ENCODE data around the gene H2BK1. TPM values are rescaled to one million over a fixed set of nuclear protein-coding genes. Genes with fewer than 3 reads are reported as not detected.

H2BK1 gene
- polyA plus RNA-seq, 4 donors, result not detected

DNA sequence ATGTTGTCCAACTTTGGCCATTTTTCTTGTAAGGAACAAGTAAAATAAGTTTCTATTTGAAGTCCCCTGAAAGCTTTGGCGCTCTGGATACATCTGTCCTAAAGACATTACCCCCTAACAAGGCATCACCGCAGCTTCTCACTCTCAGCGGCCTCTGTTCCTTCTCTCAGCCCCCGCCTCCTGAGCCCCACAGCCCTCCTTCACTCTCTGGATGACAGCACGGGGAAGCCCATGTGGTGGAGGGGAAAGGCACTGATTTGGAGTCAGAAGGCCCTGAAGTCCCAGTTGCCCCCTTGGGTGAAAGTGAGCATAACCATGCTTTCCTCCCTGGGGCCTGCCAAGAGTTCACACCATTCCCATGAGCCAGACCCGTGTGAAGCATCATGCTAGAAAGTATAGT, 4.6 kb downstream of the H2BK1 start:
- FAIRE-seq, result no peak
- no peak for DNase-seq
- WGBS, 3 donors, result 66 to 72% (median 71%) methylated on average over 6 of the region's 6 CpGs

GRCh38 chr7:151204383-151205032, 5.8 kb downstream of the H2BK1 start:
- DNase-seq (no peak), FAIRE-seq (no peak)
- 61 to 68% (median 65%) methylated on average over 48 of the region's 48 CpGs for WGBS, 3 donors
- H3K36me3 ChIP-seq (ENCODE audit: control insufficient read depth in 3 of 3, insufficient read depth in 2 of 3, low read depth in 1 of 3, low read length in 3 of 3), result no peaks in the 10 kb centered on the region
- no peaks in the 10 kb centered on the region for H3K9me3 ChIP-seq (ENCODE audit: control insufficient read depth in 2 of 2, insufficient read depth in 1 of 2, low read depth in 1 of 2, low read length in 1 of 2)
- H3K4me3 ChIP-seq (ENCODE audit: low read depth in 1 of 3, low read length in 3 of 3), result no peak overlapping the region
- peaks cover 0 to 42% (median 0%) of the 10 kb centered on the region in 3 donors for H3K27me3 ChIP-seq (ENCODE audit: control insufficient read depth in 3 of 3, insufficient read depth in 3 of 3, low read length in 3 of 3)
- no peaks in the 10 kb centered on the region for H3K4me1 ChIP-seq (ENCODE audit: control insufficient read depth in 3 of 3, insufficient read depth in 2 of 3, low read depth in 1 of 3, low read length in 2 of 3)
- H3K27ac ChIP-seq (ENCODE audit: low read depth in 1 of 3, low read length in 2 of 3), result no peak overlapping the region

More for the DNA sequence above, 4.6 kb downstream of the H2BK1 start:
- no peaks in the 10 kb centered on the region for H3K9me3 ChIP-seq (ENCODE audit: control insufficient read depth in 2 of 2, insufficient read depth in 1 of 2, low read depth in 1 of 2, low read length in 1 of 2)
- no peak overlapping the region for H3K4me3 ChIP-seq (ENCODE audit: low read depth in 1 of 3, low read length in 3 of 3)
- no peak overlapping the region for H3K27ac ChIP-seq (ENCODE audit: low read depth in 1 of 3, low read length in 2 of 3)
- H3K4me1 ChIP-seq (ENCODE audit: control insufficient read depth in 3 of 3, insufficient read depth in 2 of 3, low read depth in 1 of 3, low read length in 2 of 3), result no peaks in the 10 kb centered on the region
- peaks cover 0 to 39% (median 0%) of the 10 kb centered on the region in 3 donors for H3K27me3 ChIP-seq (ENCODE audit: control insufficient read depth in 3 of 3, insufficient read depth in 3 of 3, low read length in 3 of 3)
- no peaks in the 10 kb centered on the region for H3K36me3 ChIP-seq (ENCODE audit: control insufficient read depth in 3 of 3, insufficient read depth in 2 of 3, low read depth in 1 of 3, low read length in 3 of 3)

DNA sequence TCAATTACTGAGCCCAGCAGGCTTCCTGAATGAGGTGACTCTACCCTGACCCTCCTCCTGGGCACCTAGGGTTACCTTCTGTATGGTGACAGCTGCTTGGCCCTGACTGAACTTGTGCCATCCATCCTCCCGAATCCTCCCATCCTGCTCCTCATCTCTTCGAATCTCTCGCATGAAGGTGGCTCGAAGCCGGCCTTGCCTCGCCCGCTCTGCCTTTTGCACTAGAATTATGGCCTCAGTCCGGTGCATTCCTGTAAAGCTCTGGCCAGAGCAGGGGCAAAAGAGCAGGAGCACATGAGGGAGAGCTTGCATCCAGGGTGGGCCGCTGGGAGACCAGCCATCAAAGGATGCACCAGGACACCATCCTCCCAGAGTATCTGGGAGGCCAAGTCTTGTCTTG, 7.5 kb downstream of the H2BK1 start:
- Histone ChIP-seq H3K36me3 (ENCODE audit: control insufficient read depth in 3 of 3, insufficient read depth in 2 of 3, low read depth in 1 of 3, low read length in 3 of 3) (no peaks in the 10 kb centered on the region), H3K4me3 (ENCODE audit: low read depth in 1 of 3, low read length in 3 of 3) (no peak overlapping the region)
- WGBS, 3 donors, result 86 to 91% (median 90%) methylated on average over 9 of the region's 9 CpGs

GRCh38 chr7:151201751-151202150, 8.5 kb downstream of the H2BK1 start:
- Histone ChIP-seq H3K36me3 (ENCODE audit: control insufficient read depth in 3 of 3, insufficient read depth in 2 of 3, low read depth in 1 of 3, low read length in 3 of 3) (no peaks in the 10 kb centered on the region), H3K4me1 (ENCODE audit: control insufficient read depth in 3 of 3, insufficient read depth in 2 of 3, low read depth in 1 of 3, low read length in 2 of 3) (no peaks in the 10 kb centered on the region), H3K9me3 (ENCODE audit: control insufficient read depth in 2 of 2, insufficient read depth in 1 of 2, low read depth in 1 of 2, low read length in 1 of 2) (no peaks in the 10 kb centered on the region), H3K27me3 (ENCODE audit: control insufficient read depth in 3 of 3, insufficient read depth in 3 of 3, low read length in 3 of 3) (peaks cover 0 to 47% (median 0%) of the 10 kb centered on the region in 3 donors), H3K4me3 (ENCODE audit: low read depth in 1 of 3, low read length in 3 of 3) (no peak overlapping the region), H3K27ac (ENCODE audit: low read depth in 1 of 3, low read length in 2 of 3) (no peak overlapping the region)
- 71 to 80% (median 76%) methylated on average over 4 of the region's 4 CpGs for WGBS, 3 donors
- FAIRE-seq, result no peak
- DNase-seq, result no peak

More for the DNA sequence above, 7.5 kb downstream of the H2BK1 start:
- no peaks in the 10 kb centered on the region for H3K4me1 ChIP-seq (ENCODE audit: control insufficient read depth in 3 of 3, insufficient read depth in 2 of 3, low read depth in 1 of 3, low read length in 2 of 3)
- H3K27ac ChIP-seq (ENCODE audit: low read depth in 1 of 3, low read length in 2 of 3), result no peak overlapping the region
- DNase-seq (no peak), FAIRE-seq (no peak)
- no peaks in the 10 kb centered on the region for H3K9me3 ChIP-seq (ENCODE audit: control insufficient read depth in 2 of 2, insufficient read depth in 1 of 2, low read depth in 1 of 2, low read length in 1 of 2)
- H3K27me3 ChIP-seq (ENCODE audit: control insufficient read depth in 3 of 3, insufficient read depth in 3 of 3, low read length in 3 of 3), result peaks cover 0 to 45% (median 0%) of the 10 kb centered on the region in 3 donors

GRCh38 chr7:151201344-151201743, 8.9 kb downstream of the H2BK1 start:
- Histone ChIP-seq H3K27me3 (ENCODE audit: control insufficient read depth in 3 of 3, insufficient read depth in 3 of 3, low read length in 3 of 3) (peaks cover 0 to 51% (median 0%) of the 10 kb centered on the region in 3 donors), H3K27ac (ENCODE audit: low read depth in 1 of 3, low read length in 2 of 3) (no peak overlapping the region), H3K9me3 (ENCODE audit: control insufficient read depth in 2 of 2, insufficient read depth in 1 of 2, low read depth in 1 of 2, low read length in 1 of 2) (no peaks in the 10 kb centered on the region), H3K4me1 (ENCODE audit: control insufficient read depth in 3 of 3, insufficient read depth in 2 of 3, low read depth in 1 of 3, low read length in 2 of 3) (no peaks in the 10 kb centered on the region), H3K36me3 (ENCODE audit: control insufficient read depth in 3 of 3, insufficient read depth in 2 of 3, low read depth in 1 of 3, low read length in 3 of 3) (no peaks in the 10 kb centered on the region), H3K4me3 (ENCODE audit: low read depth in 1 of 3, low read length in 3 of 3) (no peak overlapping the region)
- DNase-seq (no peak), FAIRE-seq (no peak)
- WGBS, 3 donors, result 68 to 80% (median 72%) methylated on average over 3 of the region's 3 CpGs

DNA sequence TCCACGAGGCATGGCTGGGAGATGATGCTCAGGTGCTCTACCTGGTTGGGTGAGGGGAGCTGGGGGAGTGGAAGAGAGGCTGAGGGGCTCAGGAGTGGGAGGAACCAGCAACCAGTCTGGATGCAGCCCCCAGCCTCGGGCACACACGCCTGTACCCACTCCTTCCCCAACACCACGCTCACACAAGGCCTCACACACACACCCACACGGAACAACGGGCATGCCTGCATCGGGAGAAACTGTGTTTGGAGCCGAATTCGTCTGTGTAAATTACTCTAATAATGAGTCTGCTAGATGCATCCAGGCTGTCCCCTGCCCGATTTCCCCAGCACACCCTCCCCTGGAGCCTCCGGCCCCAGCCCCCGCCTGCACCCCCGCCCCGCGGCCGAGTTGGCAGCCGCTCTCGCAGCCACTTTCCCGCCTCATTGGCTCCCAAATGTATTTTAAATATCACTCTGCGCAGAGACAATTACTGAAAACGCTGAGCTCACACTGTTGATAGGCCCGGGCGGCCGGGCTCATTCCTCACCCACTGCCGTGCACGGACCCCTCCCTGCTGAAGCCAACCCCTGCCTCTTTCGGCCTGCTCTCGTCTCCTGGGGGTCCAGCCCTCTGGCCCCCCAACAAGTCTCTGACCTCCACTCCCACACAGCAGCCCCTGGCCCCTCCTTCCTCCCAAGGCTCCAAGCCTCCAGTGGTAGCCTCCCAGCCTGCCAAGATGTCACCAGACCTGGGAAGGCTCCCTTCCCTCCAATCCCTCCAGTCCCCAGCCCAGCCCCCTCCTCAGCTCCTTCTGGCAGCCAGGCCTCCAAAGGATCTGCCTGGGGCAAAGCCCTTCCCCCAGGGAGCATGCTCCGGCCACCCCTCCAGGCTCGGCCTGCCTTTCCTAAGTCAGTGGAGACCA, 11.1 kb downstream of the H2BK1 start:
- Histone ChIP-seq H3K27me3 (ENCODE audit: control insufficient read depth in 3 of 3, insufficient read depth in 3 of 3, low read length in 3 of 3) (peaks cover 0 to 45% (median 0%) of the 10 kb centered on the region in 3 donors), H3K4me1 (ENCODE audit: control insufficient read depth in 3 of 3, insufficient read depth in 2 of 3, low read depth in 1 of 3, low read length in 2 of 3) (no peaks in the 10 kb centered on the region), H3K36me3 (ENCODE audit: control insufficient read depth in 3 of 3, insufficient read depth in 2 of 3, low read depth in 1 of 3, low read length in 3 of 3) (no peaks in the 10 kb centered on the region), H3K4me3 (ENCODE audit: low read depth in 1 of 3, low read length in 3 of 3) (no peak overlapping the region), H3K9me3 (ENCODE audit: control insufficient read depth in 2 of 2, insufficient read depth in 1 of 2, low read depth in 1 of 2, low read length in 1 of 2) (no peaks in the 10 kb centered on the region), H3K27ac (ENCODE audit: low read depth in 1 of 3, low read length in 2 of 3) (no peak overlapping the region)
- WGBS, 3 donors, result 62 to 63% (median 63%) methylated on average over 30 of the region's 30 CpGs
- FAIRE-seq (no peak), DNase-seq (no peak)

GRCh38 chr7:151197932-151198331, 12.4 kb downstream of the H2BK1 start:
- Histone ChIP-seq H3K4me1 (ENCODE audit: control insufficient read depth in 3 of 3, insufficient read depth in 2 of 3, low read depth in 1 of 3, low read length in 2 of 3) (no peaks in the 10 kb centered on the region), H3K9me3 (ENCODE audit: control insufficient read depth in 2 of 2, insufficient read depth in 1 of 2, low read depth in 1 of 2, low read length in 1 of 2) (no peaks in the 10 kb centered on the region), H3K4me3 (ENCODE audit: low read depth in 1 of 3, low read length in 3 of 3) (no peak overlapping the region), H3K36me3 (ENCODE audit: control insufficient read depth in 3 of 3, insufficient read depth in 2 of 3, low read depth in 1 of 3, low read length in 3 of 3) (no peaks in the 10 kb centered on the region), H3K27ac (ENCODE audit: low read depth in 1 of 3, low read length in 2 of 3) (no peak overlapping the region), H3K27me3 (ENCODE audit: control insufficient read depth in 3 of 3, insufficient read depth in 3 of 3, low read length in 3 of 3) (peaks cover 0 to 35% (median 0%) of the 10 kb centered on the region in 3 donors)
- no peak for FAIRE-seq
- no peak for DNase-seq

GRCh38 chr7:151195616-151196450, 14.5 kb downstream of the H2BK1 start:
- Histone ChIP-seq H3K36me3 (ENCODE audit: control insufficient read depth in 3 of 3, insufficient read depth in 2 of 3, low read depth in 1 of 3, low read length in 3 of 3) (no peaks in the 10 kb centered on the region), H3K4me1 (ENCODE audit: control insufficient read depth in 3 of 3, insufficient read depth in 2 of 3, low read depth in 1 of 3, low read length in 2 of 3) (no peaks in the 10 kb centered on the region), H3K9me3 (ENCODE audit: control insufficient read depth in 2 of 2, insufficient read depth in 1 of 2, low read depth in 1 of 2, low read length in 1 of 2) (no peaks in the 10 kb centered on the region), H3K27ac (ENCODE audit: low read depth in 1 of 3, low read length in 2 of 3) (no peak overlapping the region), H3K27me3 (ENCODE audit: control insufficient read depth in 3 of 3, insufficient read depth in 3 of 3, low read length in 3 of 3) (peaks cover 0 to 28% (median 0%) of the 10 kb centered on the region in 3 donors), H3K4me3 (ENCODE audit: low read depth in 1 of 3, low read length in 3 of 3) (no peak overlapping the region)
- DNase-seq, result no peak
- 41 to 59% (median 44%) methylated on average over 19 of the region's 19 CpGs for WGBS, 3 donors
- no peak for FAIRE-seq
